HG02981 (cell line): Measurements from ENCODE around the gene GDI1.

Experiments
- ATAC-seq: cut with Tn5 transposase; IDR thresholded peaks from one replicate; pipeline ENCODE4 v1.9.1; 2021; ENCODE audit warnings: mild to moderate bottlenecking, moderate library complexity; ENCODE audit not compliant: unreplicated experiment

The GDI1 gene

GRCh38 chrX:154478728-154479622 is 42.0 kb downstream of the GDI1 start, which contains the start of gene LAGE3:
Gene LAGE3, minus strand, starts transcription at chrX:154479281. Its CDS starts 366 bp downstream, at chrX:154478915.
- ATAC-seq: peak; percentile 88

GRCh38 chrX:154481195-154481594 is 44.2 kb downstream of the GDI1 start:
- no peak for ATAC-seq

- no peak for ATAC-seq
These were observed 45.1 kb downstream of the GDI1 start for GRCh38 chrX:154481911-154482601.

GRCh38 chrX:154482786-154483185 is 45.8 kb downstream of the GDI1 start:
- ATAC-seq: no peak

GRCh38 chrX:154483325-154483724 is 46.4 kb downstream of the GDI1 start:
- no peak for ATAC-seq

- no peak for ATAC-seq
These were observed 47.5 kb downstream of the GDI1 start for GRCh38 chrX:154484255-154485149.

GRCh38 chrX:154485150-154486051 is 48.4 kb downstream of the GDI1 start:
- no peak for ATAC-seq

- no peak for ATAC-seq
These were observed 49.1 kb downstream of the GDI1 start for GRCh38 chrX:154486052-154486395.

- ATAC-seq: no peak
These were observed 49.6 kb downstream of the GDI1 start, which contains the start of gene UBL4A for GRCh38 chrX:154486396-154487207. Gene UBL4A, minus strand, starts transcription at chrX:154486615. Its CDS starts 31 bp downstream, at chrX:154486584.

- no peak for ATAC-seq
These were observed 50.8 kb downstream of the GDI1 start for GRCh38 chrX:154487518-154488290.

- no peak for ATAC-seq
These were observed 51.6 kb downstream of the GDI1 start for GRCh38 chrX:154488336-154489075.

GRCh38 chrX:154489182-154489581 is 52.2 kb downstream of the GDI1 start:
- no peak for ATAC-seq

- ATAC-seq: peak; percentile 26
These were observed 53.1 kb downstream of the GDI1 start for GRCh38 chrX:154490021-154490413.

GRCh38 chrX:154490414-154491083 is 53.6 kb downstream of the GDI1 start, which contains the start of gene SLC10A3:
Gene SLC10A3, minus strand, starts transcription at chrX:154490629. Its CDS starts 1,689 bp downstream, at chrX:154488940.
- ATAC-seq: peak; percentile 85
